PC-3 (cell line): Measurements from ENCODE around the gene CBY3. TPM values are rescaled to one million over a fixed set of nuclear protein-coding genes. Genes with fewer than 3 reads are reported as not detected.
A peak's percentile ranks its signal among the peaks of the same experiment; 100 is the strongest.

Experiments used
- ATAC-seq: fragments of 200-7000 bp; cut with Tn5 transposase; 2 replicates; pipeline ENCODE4 v1.9.1; 2020; ENCODE audit warnings: mild to moderate bottlenecking, moderate library complexity
- BruUV-seq: library from RNA; stranded (reverse); fragments of 400-500 nt; replicated peaks from 2 replicates; lab custom pipeline; 2021; lab: Mats Ljungman, UMichigan
- CTCF ChIA-PET: fragments of 300-600 bp; sonication (Branson Sonifier 250); formaldehyde crosslinking; loops from one replicate; lab custom pipeline; 2022; ENCODE audit warnings: antibody characterized with exemption; lab: Charles Lee
- POLR2A ChIA-PET: fragments of 300-600 bp; sonication (Branson Sonifier 250); formaldehyde crosslinking; loops from one replicate; lab custom pipeline; 2022; ENCODE audit warnings: antibody characterized with exemption; ENCODE audit not compliant: unreplicated experiment; lab: Charles Lee
- DNase-seq: peaks from one replicate; pipeline ENCODE4 v3.0.0-alpha.2; 2015
- H2AFZ ChIP-seq: fragments of 300-600 bp; sonication (generic); 2 replicates; pipeline ENCODE4 v1.6.0; 2016; ENCODE audit warnings: antibody characterized with exemption, low read length
- H3F3A ChIP-seq: fragments of 300-600 bp; sonication (generic); one replicate; pipeline ENCODE4 v1.6.0; 2017; ENCODE audit warnings: antibody characterized with exemption, low read length, control low read depth, mild to moderate bottlenecking; ENCODE audit not compliant: unreplicated experiment
- H3K27ac ChIP-seq: fragments of 300-600 bp; sonication (generic); 2 replicates; pipeline ENCODE4 v1.5.1; 2016; ENCODE audit warnings: mild to moderate bottlenecking, low read length
- H3K27me3 ChIP-seq: fragments of 300-600 bp; sonication (generic); 2 replicates; pipeline ENCODE4 v1.6.1; 2016; ENCODE audit warnings: low read length, mixed read lengths
- H3K36me3 ChIP-seq: fragments of 300-600 bp; sonication (generic); 2 replicates; pipeline ENCODE4 v1.6.1; 2016; ENCODE audit warnings: low read depth, mixed run types, low read length, mixed read lengths
- H3K4me1 ChIP-seq: fragments of 300-600 bp; sonication (generic); 2 replicates; pipeline ENCODE4 v1.5.1; 2016; ENCODE audit warnings: low read length; ENCODE audit not compliant: insufficient read depth
- H3K4me2 ChIP-seq: fragments of 300-600 bp; sonication (generic); 2 replicates; pipeline ENCODE4 v1.6.0; 2016; ENCODE audit warnings: low read length
- H3K4me3 ChIP-seq: fragments of 300-600 bp; sonication (generic); 2 replicates; pipeline ENCODE4 v1.5.1; 2016; ENCODE audit warnings: mild to moderate bottlenecking, low read length, mixed read lengths
- H3K79me2 ChIP-seq: fragments of 300-600 bp; sonication (generic); 2 replicates; pipeline ENCODE4 v1.6.1; 2017; ENCODE audit warnings: low read length, mixed read lengths
- H3K9ac ChIP-seq: fragments of 300-600 bp; sonication (generic); 2 replicates; pipeline ENCODE4 v1.6.0; 2016; ENCODE audit warnings: mild to moderate bottlenecking, low read length
- H3K9me2 ChIP-seq: fragments of 300-600 bp; sonication (generic); replicated peaks from 2 replicates; pipeline ENCODE4 v1.6.1; 2016; ENCODE audit warnings: mixed run types, low read length, mixed read lengths
- H3K9me3 ChIP-seq: fragments of 300-600 bp; sonication (generic); 2 replicates; pipeline ENCODE4 v1.6.1; 2016; ENCODE audit warnings: low read length, mixed read lengths
- H4K20me1 ChIP-seq: fragments of 300-600 bp; sonication (generic); 2 replicates; pipeline ENCODE4 v1.6.1; 2016; ENCODE audit warnings: low read length, mixed read lengths
- EZH2 ChIP-seq: fragments of 300-600 bp; sonication (generic); IDR thresholded peaks from one replicate; pipeline ENCODE4 v1.6.1; 2017; ENCODE audit warnings: antibody characterized with exemption, mild to moderate bottlenecking, low read length; ENCODE audit not compliant: unreplicated experiment
- EZH2phosphoT487 ChIP-seq: fragments of 300-600 bp; sonication (generic); IDR thresholded peaks from 2 replicates; pipeline ENCODE4 v1.6.1; 2018; ENCODE audit warnings: mild to moderate bottlenecking, antibody characterized with exemption, low read length, borderline replicate concordance
- intact Hi-C: fragments of 100-400 bp; cut with micrococcal nuclease; formaldehyde crosslinking; loops from 2 replicates; pipeline ENCODE4 v1.9.0; 2023
- total RNA-seq: library from RNA; depleted of rRNA; stranded (reverse); fragments of >200 nt; gene quantifications from 2 replicates; pipeline ENCODE4 v1.2.3, GENCODE V29; 2014
- TF ChIP-seq, protein P1 (sequence below): fragments of 300-600 bp; sonication (generic); conservative IDR thresholded peaks from 2 replicates; pipeline ENCODE4 v1.5.1; 2017; ENCODE audit warnings: antibody characterized with exemption, low read depth, mild to moderate bottlenecking, low read length

The CBY3 gene
- total RNA-seq, 1 experiment from 2014 or later: 1.4 TPM

DNA sequence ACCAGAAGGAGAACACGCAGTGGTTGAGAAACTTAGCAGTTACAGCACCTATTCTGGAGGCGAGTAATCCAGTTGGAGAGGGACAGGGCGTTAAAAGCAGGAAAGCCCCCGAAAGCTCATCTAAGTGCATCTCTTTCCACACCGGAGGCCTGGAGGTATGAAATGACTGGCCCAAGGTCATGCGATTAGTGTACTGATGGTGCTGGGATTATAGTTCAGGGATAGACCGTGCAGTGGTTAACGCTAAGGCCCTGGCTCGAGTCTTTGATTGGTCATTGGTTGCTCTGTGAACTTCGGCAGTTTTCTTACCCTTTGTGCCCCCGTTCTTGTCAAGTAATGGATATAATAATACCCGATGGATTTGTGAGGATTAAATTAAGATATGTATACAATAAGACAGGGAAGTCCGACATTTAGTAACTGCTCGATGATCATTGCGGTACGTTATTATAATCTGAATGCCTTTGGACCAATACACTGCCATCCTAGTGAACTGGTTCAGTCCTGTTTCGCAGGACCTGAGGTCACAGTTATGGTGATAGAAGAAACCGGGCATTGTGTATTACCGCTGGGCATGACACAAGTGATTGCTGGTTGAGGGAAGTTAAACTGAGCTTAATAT, 18.9 kb upstream of the CBY3 start:
- ChIA-PET POLR2A (no interaction called here), CTCF (no interaction called here)
- ATAC-seq: no peak
- TF ChIP-seq EZH2 (no peak), EZH2phosphoT487 (no peak)
- TF ChIP-seq, protein P1, sequence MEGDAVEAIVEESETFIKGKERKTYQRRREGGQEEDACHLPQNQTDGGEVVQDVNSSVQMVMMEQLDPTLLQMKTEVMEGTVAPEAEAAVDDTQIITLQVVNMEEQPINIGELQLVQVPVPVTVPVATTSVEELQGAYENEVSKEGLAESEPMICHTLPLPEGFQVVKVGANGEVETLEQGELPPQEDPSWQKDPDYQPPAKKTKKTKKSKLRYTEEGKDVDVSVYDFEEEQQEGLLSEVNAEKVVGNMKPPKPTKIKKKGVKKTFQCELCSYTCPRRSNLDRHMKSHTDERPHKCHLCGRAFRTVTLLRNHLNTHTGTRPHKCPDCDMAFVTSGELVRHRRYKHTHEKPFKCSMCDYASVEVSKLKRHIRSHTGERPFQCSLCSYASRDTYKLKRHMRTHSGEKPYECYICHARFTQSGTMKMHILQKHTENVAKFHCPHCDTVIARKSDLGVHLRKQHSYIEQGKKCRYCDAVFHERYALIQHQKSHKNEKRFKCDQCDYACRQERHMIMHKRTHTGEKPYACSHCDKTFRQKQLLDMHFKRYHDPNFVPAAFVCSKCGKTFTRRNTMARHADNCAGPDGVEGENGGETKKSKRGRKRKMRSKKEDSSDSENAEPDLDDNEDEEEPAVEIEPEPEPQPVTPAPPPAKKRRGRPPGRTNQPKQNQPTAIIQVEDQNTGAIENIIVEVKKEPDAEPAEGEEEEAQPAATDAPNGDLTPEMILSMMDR: no peak
- Histone ChIP-seq H3K27me3 (no peaks in the 10 kb centered on the region), H2AFZ (no peak overlapping the region), H3F3A (no peaks in the 10 kb centered on the region), H3K9me3 (no peaks in the 10 kb centered on the region), H3K79me2 (peaks cover 69% of the 10 kb centered on the region), H3K9ac (peak overlapping the region; percentile 100), H3K27ac (peak overlapping the region; percentile 80), H3K4me1 (peaks cover 7% of the 10 kb centered on the region; the same call in 1 of the 2 replicates), H3K9me2 (no peaks in the 10 kb centered on the region), H4K20me1 (peaks cover 31% of the 10 kb centered on the region), H3K36me3 (peaks cover 7% of the 10 kb centered on the region; the same call in 1 of the 2 replicates), H3K4me3 (peak overlapping the region; percentile 100), H3K4me2 (peak overlapping the region; percentile 91)
- DNase-seq: peak; percentile 8
- intact Hi-C loops: loop anchor here (2.0 kb wide), 2 partner anchors 15 to 33 kb away; partner anchors contain the start of gene MAML1
- BruUV-seq: TSS peak; percentile 64

DNA sequence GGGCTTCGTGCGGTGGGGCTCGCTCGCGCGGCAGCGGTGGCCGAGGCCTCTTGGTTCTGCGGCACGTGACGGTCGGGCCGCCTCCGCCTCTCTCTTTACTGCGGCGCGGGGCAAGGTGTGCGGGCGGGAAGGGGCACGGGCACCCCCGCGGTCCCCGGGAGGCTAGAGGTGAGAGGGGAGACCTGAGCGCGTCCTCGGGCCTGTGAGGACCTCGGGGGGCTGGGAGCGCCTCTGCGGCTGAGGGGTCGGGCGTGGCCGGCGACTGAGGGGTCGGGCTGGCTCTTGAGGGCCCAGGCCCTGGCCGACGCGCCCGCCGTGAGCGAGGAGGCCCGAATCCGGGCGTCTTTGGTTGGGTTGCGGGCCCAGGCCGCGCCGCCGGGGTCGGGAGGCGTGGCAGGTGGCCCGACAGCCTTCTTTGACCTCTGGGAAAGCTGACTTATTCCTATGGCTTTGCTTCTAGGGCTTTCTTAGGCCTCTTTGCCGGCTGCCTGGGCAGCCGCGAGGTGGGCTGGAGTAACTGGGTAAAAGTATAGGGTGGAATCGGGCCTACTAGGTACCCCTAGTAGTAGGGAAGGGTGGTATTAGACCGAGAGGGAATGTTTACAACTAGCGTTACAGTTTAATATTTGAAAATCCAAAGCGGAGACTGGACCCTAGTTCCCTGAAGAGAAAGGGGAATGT, 18.2 kb upstream of the CBY3 start, which contains the start of gene CANX:
Gene CANX (plus strand): TSS at position 33 of the 681 bp plus-strand sequence. CDS start 6,715 bp downstream, outside the sequence.
- peak within 1 kb of the TSS; percentile 100 for H3K4me3 ChIP-seq
- peaks cover 31% of the 10 kb centered on the region for H4K20me1 ChIP-seq
- peaks cover 5% of the 10 kb centered on the region; the same call in 1 of the 2 replicates for H3K36me3 ChIP-seq
- ChIA-PET POLR2A (no interaction called here), CTCF (no interaction called here)
- H3K9me3 ChIP-seq: no peaks in the 10 kb centered on the region
- H3K79me2 ChIP-seq: peaks cover 64% of the 10 kb centered on the region
- no peak; the same call in 1 of the 2 replicates for ATAC-seq
- H3K4me2 ChIP-seq: peak within 1 kb of the TSS; percentile 91
- no peaks in the 10 kb centered on the region for H3F3A ChIP-seq
- H3K9me2 ChIP-seq: no peaks in the 10 kb centered on the region
- intact Hi-C loops: loop anchor here (2.0 kb wide), 2 partner anchors 14 to 34 kb away; partner anchors contain the start of gene MAML1
- H3K9ac ChIP-seq: peak within 1 kb of the TSS; percentile 100
- H2AFZ ChIP-seq: peak within 1 kb of the TSS; percentile 49
- no peak for DNase-seq
- peak within 1 kb of the TSS; percentile 92 for H3K27ac ChIP-seq
- no peaks in the 10 kb centered on the region for H3K27me3 ChIP-seq
- TF ChIP-seq EZH2 (no peak), EZH2phosphoT487 (no peak)
- TF ChIP-seq, protein P1: no peak
- no TSS peak for BruUV-seq
- peaks cover 7% of the 10 kb centered on the region; the same call in 1 of the 2 replicates for H3K4me1 ChIP-seq
